Adrenal gland (tissue), 12 donors: ENCODE measurements around the gene CATSPERB. TPM values are rescaled to one million over a fixed set of nuclear protein-coding genes. Genes with fewer than 3 reads are reported as not detected.

Experiments used
- DNase-seq, 7 donors: peaks; one replicate each; pipeline ENCODE4 v3.0.0-alpha.2; 2019 to 2020
- H3K27ac ChIP-seq, 5 donors: fragments of 200-600 bp; sonication (generic) in 4 of 5; 1 replicate in 3 of 5; 2 replicates in 2 of 5; pipeline versions ENCODE4 v1.5.1 to v1.8.0; 2016 to 2020; ENCODE audit warnings: mild to moderate bottlenecking in 1 of 5
- H3K27me3 ChIP-seq: fragments of 200-600 bp; 2 replicates; pipeline ENCODE4 v1.8.0; 2021
- H3K36me3 ChIP-seq, 2 donors: fragments of 200-600 bp; replicated peaks in 1 of 2; 1 replicate in 1 of 2; 2 replicates in 1 of 2; pipeline versions ENCODE4 v1.5.1 to v1.8.0; 2018 to 2022
- H3K4me1 ChIP-seq, 2 donors: fragments of 200-600 bp; replicated peaks in 1 of 2; 1 replicate in 1 of 2; 2 replicates in 1 of 2; pipeline versions ENCODE4 v1.5.1 to v1.8.0; 2018 to 2021
- H3K4me3 ChIP-seq, 4 donors: fragments of 200-600 bp; sonication (generic) in 3 of 4; one replicate each; pipeline ENCODE4 v1.5.1; 2016 to 2018
- H3K9me3 ChIP-seq, 3 donors: fragments of 200-600 bp; sonication (generic) in 1 of 3; replicated peaks in 1 of 3; 1 replicate in 2 of 3; 2 replicates in 1 of 3; pipeline versions ENCODE4 v1.5.1 to v1.8.0; 2016 to 2021
- CTCF ChIP-seq, 6 experiments: fragments of 450-650 bp in 4 of 6; fragments of 200-600 bp in 2 of 6; sonication (generic) in 1 of 6; IDR thresholded peaks; 1 replicate in 5 of 6; 2 replicates in 1 of 6; pipeline versions ENCODE4 v1.5.1 to v1.8.0; 2016 to 2021; ENCODE audit warnings: antibody characterized with exemption in 6 of 6, mild to moderate bottlenecking in 2 of 6, moderate library complexity in 1 of 6
- POLR2A ChIP-seq, 2 donors: fragments of 450-650 bp; IDR thresholded peaks; one replicate each; pipeline ENCODE4 v1.6.1; 2017; ENCODE audit warnings: antibody characterized with exemption in 2 of 2, mild to moderate bottlenecking in 2 of 2, moderate library complexity in 1 of 2
- WGBS, 4 donors: extraction: QIAGEN DNeasy Blood & Tissue Kit in 2 of 4; methylation state at CpG; one replicate each; pipeline versions ENCODE4 v1.1.5 to v1.1.7; 2013 to 2017; 5-methylcytosine and 5-hydroxymethylcytosine counted together
- intact Hi-C, 2 donors: fragments of 100-400 bp; cut with DNase I; formaldehyde crosslinking; loops; one replicate each; pipeline versions ENCODE4 v1.14.1 to v1.15.0; 2022 to 2023
- polyA plus RNA-seq, 3 donors: library from polyadenylated mRNA; stranded (reverse); fragments of 200-250 nt in 2 of 3; fragments of 350-450 nt in 1 of 3; fragmentation: Illumina TruSeq in 1 of 3; extraction: RNeasy Lipid Tissue Mini Kit (QIAGEN cat#74804) in 1 of 3; gene quantifications; one replicate each; pipeline ENCODE4 v1.2.3, GENCODE V29; 2013 to 2014
- total RNA-seq, 9 donors: library from RNA; depleted of rRNA in 4 of 9; stranded (reverse); fragments of >200 nt in 4 of 9; fragments of 120-200 nt in 1 of 9; fragmentation: NEBNext Ultra II Directional in 1 of 9; extraction: Animal tissue kit (Norgen Biotek cat#: 25700) in 1 of 9; gene quantifications; one replicate each; pipeline versions ENCODE4 v1.1.0 to v1.2.4, GENCODE V29; 2013 to 2023
- donor health status: healthy with polysubstance abuse.
- donor health status: Bipolar disorder and iron deficiency.
- donor health status: DM: yes; HTN: yes; CAD: no.
- donor health status: DM: no; HTN: no; CAD: no.
- donor health status: DM: no; HTN: no; CAD: no.
- donor health status: DM: yes; HTN: yes; CAD: no.

CATSPERB gene
- total and polyA plus RNA-seq, 12 donors, result 0.11 to 3.2 (median 0.70) TPM; not detected in 2

- no peaks in the 10 kb centered on the region for H3K27me3 ChIP-seq
- intact Hi-C loops, result no loop called here
- H3K27ac ChIP-seq, result no peak overlapping the region
- H3K4me3 ChIP-seq, result no peak overlapping the region
- WGBS, 4 donors, result 84 to 96% (median 89%) methylated on average over 1 of the region's 1 CpG
- H3K36me3 ChIP-seq, result no peaks in the 10 kb centered on the region
- DNase-seq, result no peak
- TF ChIP-seq CTCF (IDR thresholded peaks at IDR 0.05), result no peak
- no peak for TF ChIP-seq POLR2A (IDR thresholded peaks at IDR 0.05)
- no peaks in the 10 kb centered on the region for H3K4me1 ChIP-seq
- H3K9me3 ChIP-seq, result no peaks in the 10 kb centered on the region
Measured at GRCh38 chr14:91716999-91717398, 14.9 kb downstream of the CATSPERB start.

GRCh38 chr14:91714805-91715204 lies 17.1 kb downstream of the CATSPERB start:
- H3K9me3 ChIP-seq, result no peaks in the 10 kb centered on the region
- intact Hi-C loops, result no loop called here
- TF ChIP-seq POLR2A (IDR thresholded peaks at IDR 0.05), result no peak
- no peak for TF ChIP-seq CTCF (IDR thresholded peaks at IDR 0.05)
- 75 to 79% (median 77%) methylated on average over 6 of the region's 6 CpGs for WGBS, 4 donors
- H3K36me3 ChIP-seq, result no peaks in the 10 kb centered on the region
- H3K4me3 ChIP-seq, result no peak overlapping the region
- H3K27me3 ChIP-seq, result no peaks in the 10 kb centered on the region
- no peak for DNase-seq
- H3K27ac ChIP-seq, result no peak overlapping the region
- H3K4me1 ChIP-seq, result no peaks in the 10 kb centered on the region

DNA sequence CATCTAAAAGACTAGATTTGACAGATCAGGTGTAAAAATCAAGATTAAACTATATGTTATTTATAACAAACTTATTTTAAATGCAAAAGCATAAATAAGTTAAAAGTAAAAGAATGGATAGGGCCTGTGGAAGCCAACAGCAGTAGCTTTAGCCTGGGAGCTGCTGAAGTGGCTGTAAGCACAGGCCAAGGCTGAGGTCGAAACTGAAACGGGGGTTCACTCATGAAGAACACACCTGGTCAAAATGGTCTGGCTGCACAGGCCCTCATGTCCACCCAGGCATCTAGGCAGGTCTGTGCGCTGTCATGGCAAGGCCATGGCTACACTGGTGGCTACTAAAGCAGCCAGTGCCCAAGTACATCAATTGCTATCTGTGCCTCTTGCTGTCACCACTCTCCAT lies 23.1 kb downstream of the CATSPERB start:
- Histone ChIP-seq H3K9me3 (no peaks in the 10 kb centered on the region), H3K27me3 (no peaks in the 10 kb centered on the region), H3K4me3 (no peak overlapping the region), H3K4me1 (no peaks in the 10 kb centered on the region), H3K36me3 (no peaks in the 10 kb centered on the region), H3K27ac (no peak overlapping the region)
- WGBS, 4 donors, result 88 to 100% (median 97%) methylated on average over 2 to 3 of the region's 3 CpGs
- no peak for TF ChIP-seq CTCF (IDR thresholded peaks at IDR 0.05)
- no peak for TF ChIP-seq POLR2A (IDR thresholded peaks at IDR 0.05)
- no peak for DNase-seq
- intact Hi-C loops, result no loop called here

GRCh38 chr14:91706996-91707395 lies 24.9 kb downstream of the CATSPERB start:
- no peak overlapping the region for H3K27ac ChIP-seq
- no peaks in the 10 kb centered on the region for H3K9me3 ChIP-seq
- no peaks in the 10 kb centered on the region for H3K36me3 ChIP-seq
- H3K4me1 ChIP-seq, result no peaks in the 10 kb centered on the region
- no peak for TF ChIP-seq CTCF (IDR thresholded peaks at IDR 0.05)
- intact Hi-C loops, result no loop called here
- peaks cover 3% of the 10 kb centered on the region for H3K27me3 ChIP-seq
- DNase-seq, result no peak
- H3K4me3 ChIP-seq, result no peak overlapping the region
